H1 (cell line): ENCODE measurements around the gene GALNT17. TPM values are rescaled to one million over a fixed set of nuclear protein-coding genes. Genes with fewer than 3 reads are reported as not detected.

Experiments used
- CTCF ChIA-PET: fragments of 300-600 bp; sonication (Branson Sonifier 250); formaldehyde crosslinking; loops from one replicate; lab custom pipeline; 2021; ENCODE audit not compliant: partially characterized antibody; lab: Charles Lee
- POLR2A ChIA-PET: fragments of 300-600 bp; sonication (Branson Sonifier 250); formaldehyde crosslinking; loops from one replicate; lab custom pipeline; 2021; ENCODE audit warnings: inconsistent platforms; ENCODE audit not compliant: partially characterized antibody; lab: Charles Lee
- DNase-seq, 2 experiments: peaks; one replicate each; pipeline versions ENCODE4 v3.0.0 to v3.0.0-alpha.2; 2010 to 2022; ENCODE audit warnings: low spot score in 2 of 2, low read depth in 1 of 2, mixed read lengths in 1 of 2
- FAIRE-seq: peaks from 2 replicates; lab custom pipeline; 2011; peaks lifted over from hg19 to GRCh38; lab: Jason Lieb, UNC
- H2AFZ ChIP-seq: 2 replicates; pipeline ENCODE4 v1.8.1; 2012; ENCODE audit warnings: low read length, inconsistent platforms
- H2AK5ac ChIP-seq: 2 replicates; pipeline ENCODE4 v1.6.1; 2013; ENCODE audit warnings: low read depth, low read length
- H2BK120ac ChIP-seq: replicated peaks from 2 replicates; pipeline ENCODE3; 2013; ENCODE audit warnings: low read depth, low read length, inconsistent platforms
- H2BK12ac ChIP-seq: 2 replicates; pipeline ENCODE4 v1.6.1; 2013; ENCODE audit warnings: low read depth, low read length
- H2BK15ac ChIP-seq: 2 replicates; pipeline ENCODE4 v1.6.1; 2013; ENCODE audit warnings: low read length
- H2BK20ac ChIP-seq: 2 replicates; pipeline ENCODE4 v1.6.1; 2013; ENCODE audit warnings: low read length
- H2BK5ac ChIP-seq: 2 replicates; pipeline ENCODE4 v1.6.1; 2013; ENCODE audit warnings: low read depth, low read length
- H3K14ac ChIP-seq: 2 replicates; pipeline ENCODE4 v1.6.1; 2013; ENCODE audit warnings: inconsistent platforms; ENCODE audit not compliant: insufficient read length
- H3K18ac ChIP-seq: 2 replicates; pipeline ENCODE4 v1.6.1; 2013; ENCODE audit warnings: low read length; ENCODE audit errors: extremely low read depth
- H3K23ac ChIP-seq: 2 replicates; pipeline ENCODE4 v1.6.1; 2013; ENCODE audit warnings: inconsistent platforms; ENCODE audit not compliant: insufficient read length
- H3K23me2 ChIP-seq: 2 replicates; pipeline ENCODE4 v1.6.1; 2013; ENCODE audit warnings: low read depth, low read length
- H3K27ac ChIP-seq: 2 replicates; pipeline ENCODE4 v1.6.1; 2011; ENCODE audit warnings: low read depth, low read length, inconsistent platforms
- H3K27me3 ChIP-seq, 4 experiments: replicated peaks in 1 of 4; 1 replicate in 1 of 4; 2 replicates in 3 of 4; pipeline versions ENCODE4 v1.6.1 to v1.8.1; 2011 to 2013; ENCODE audit warnings: low read length in 3 of 4, mild to moderate bottlenecking in 3 of 4, inconsistent platforms in 2 of 4, mixed read lengths in 2 of 4, moderate library complexity in 1 of 4; ENCODE audit not compliant: control insufficient read depth in 3 of 4, insufficient read depth in 3 of 4; ENCODE audit errors: extremely low read depth in 1 of 4
- H3K36me3 ChIP-seq, 4 experiments: 2 replicates each; pipeline versions ENCODE4 v1.6.1 to v1.8.1; 2011 to 2013; ENCODE audit warnings: mild to moderate bottlenecking in 4 of 4, low read length in 3 of 4, moderate library complexity in 2 of 4, control low read depth in 1 of 4, inconsistent platforms in 1 of 4; ENCODE audit not compliant: insufficient read depth in 4 of 4, control insufficient read depth in 2 of 4
- H3K4ac ChIP-seq: replicated peaks from 2 replicates; pipeline ENCODE3; 2013; ENCODE audit warnings: low read length, low read depth, mixed read lengths, inconsistent platforms; ENCODE audit not compliant: insufficient read length
- H3K4me1 ChIP-seq, 4 experiments: replicated peaks in 1 of 4; 1 replicate in 1 of 4; 2 replicates in 3 of 4; pipeline versions ENCODE4 v1.6.1 to v1.8.1; 2011 to 2013; ENCODE audit warnings: low read length in 3 of 4, inconsistent platforms in 2 of 4, mixed read lengths in 1 of 4; ENCODE audit not compliant: insufficient read depth in 4 of 4, control insufficient read depth in 3 of 4
- H3K4me2 ChIP-seq, 2 experiments: 2 replicates each; pipeline versions ENCODE4 v1.6.1 to v1.8.1; 2011 to 2013; ENCODE audit warnings: low read depth in 2 of 2, low read length in 2 of 2, control low read depth in 1 of 2, inconsistent platforms in 1 of 2, mild to moderate bottlenecking in 1 of 2; ENCODE audit not compliant: insufficient read depth in 1 of 2
- H3K4me3 ChIP-seq, 4 experiments: fragments of 200-600, 300-600 bp in 1 of 4; sonication (generic), shearing (Covaris generic), sonication (Bioruptor Twin) in 1 of 4; 2 replicates each; pipeline versions ENCODE4 v1.5.1 to v1.8.1; 2011 to 2016; ENCODE audit warnings: low read length in 4 of 4, low read depth in 3 of 4, control low read depth in 2 of 4, inconsistent platforms in 2 of 4, mild to moderate bottlenecking in 2 of 4, mixed read lengths in 1 of 4, moderate library complexity in 1 of 4; ENCODE audit not compliant: insufficient read depth in 2 of 4; ENCODE audit errors: extremely low read depth in 1 of 4
- H3K56ac ChIP-seq: replicated peaks from 2 replicates; pipeline ENCODE3; 2013; ENCODE audit warnings: low read depth, mild to moderate bottlenecking, mixed read lengths, low read length, inconsistent platforms; ENCODE audit not compliant: insufficient read length
- H3K79me1 ChIP-seq: 2 replicates; pipeline ENCODE4 v1.6.1; 2013; ENCODE audit warnings: low read depth, low read length, control low read depth
- H3K79me2 ChIP-seq, 2 experiments: 2 replicates each; pipeline versions ENCODE4 v1.6.1 to v1.8.1; 2012 to 2013; ENCODE audit warnings: low read length in 2 of 2, mild to moderate bottlenecking in 2 of 2, inconsistent platforms in 1 of 2; ENCODE audit not compliant: insufficient read depth in 2 of 2, control insufficient read depth in 1 of 2
- H3K9ac ChIP-seq, 4 experiments: replicated peaks in 1 of 4; 1 replicate in 1 of 4; 2 replicates in 3 of 4; pipeline versions ENCODE4 v1.6.1 to v1.8.1; 2011 to 2013; ENCODE audit warnings: low read depth in 3 of 4, low read length in 3 of 4, control low read depth in 2 of 4, mild to moderate bottlenecking in 2 of 4, moderate library complexity in 2 of 4, inconsistent platforms in 1 of 4; ENCODE audit errors: extremely low read depth in 1 of 4
- H3K9me3 ChIP-seq, 2 experiments: 2 replicates each; pipeline versions ENCODE4 v1.6.1 to v1.8.1; 2012 to 2013; ENCODE audit warnings: mild to moderate bottlenecking in 2 of 2, moderate library complexity in 2 of 2, control low read depth in 1 of 2, inconsistent platforms in 1 of 2, low read depth in 1 of 2, low read length in 1 of 2, mixed read lengths in 1 of 2; ENCODE audit not compliant: insufficient read depth in 2 of 2
- H4K20me1 ChIP-seq, 2 experiments: replicated peaks in 1 of 2; 2 replicates each; pipeline versions ENCODE3 to v1.8.1; 2011 to 2013; ENCODE audit warnings: inconsistent platforms in 2 of 2, low read length in 2 of 2, mild to moderate bottlenecking in 1 of 2; ENCODE audit not compliant: insufficient read depth in 2 of 2, control insufficient read depth in 1 of 2
- H4K5ac ChIP-seq: 2 replicates; pipeline ENCODE4 v1.6.1; 2013; ENCODE audit warnings: low read length, low read depth, mixed read lengths, inconsistent platforms; ENCODE audit not compliant: insufficient read length
- H4K8ac ChIP-seq: 2 replicates; pipeline ENCODE4 v1.8.0; 2013; ENCODE audit warnings: mild to moderate bottlenecking, moderate library complexity, low read length, inconsistent platforms; ENCODE audit not compliant: insufficient read depth; ENCODE audit errors: extremely low read depth
- H4K91ac ChIP-seq: replicated peaks from 2 replicates; pipeline ENCODE3; 2013; ENCODE audit warnings: low read length, mixed read lengths, inconsistent platforms; ENCODE audit not compliant: insufficient read length
- ASH2L ChIP-seq: fragments of 200-600, 300-600 bp; sonication (generic); IDR thresholded peaks from one replicate; pipeline ENCODE4 v1.7.1; 2017; ENCODE audit warnings: low read length
- ATF3 ChIP-seq: IDR thresholded peaks from 2 replicates; pipeline ENCODE4 v1.6.1; 2011; ENCODE audit warnings: low read depth, mild to moderate bottlenecking, low read length; ENCODE audit not compliant: insufficient read depth
- CBX8 ChIP-seq: fragments of 300-800, 300-1000 bp; sonication (generic); IDR thresholded peaks from 2 replicates; pipeline ENCODE4 v1.7.1; 2016; ENCODE audit warnings: low read depth, low read length, borderline replicate concordance
- EP300 ChIP-seq, 2 experiments: IDR thresholded peaks; 1 replicate in 1 of 2; 2 replicates in 1 of 2; pipeline ENCODE4 v1.6.1; 2011 to 2012; ENCODE audit warnings: low read depth in 2 of 2, low read length in 2 of 2, mild to moderate bottlenecking in 2 of 2, borderline replicate concordance in 1 of 2, inconsistent platforms in 1 of 2, moderate library complexity in 1 of 2
- KDM4A ChIP-seq: IDR thresholded peaks from one replicate; pipeline ENCODE4 v1.7.1; 2012; ENCODE audit warnings: low read depth, mild to moderate bottlenecking, moderate library complexity, low read length, inconsistent platforms; ENCODE audit not compliant: severe bottlenecking
- KDM5A ChIP-seq: fragments of 200-600 bp; IDR thresholded peaks from 2 replicates; pipeline ENCODE4 v1.7.1; 2012; ENCODE audit warnings: mild to moderate bottlenecking, low read length, inconsistent platforms, mixed read lengths
- MAFK ChIP-seq: IDR thresholded peaks from 2 replicates; pipeline ENCODE4 v1.6.1; 2012; ENCODE audit warnings: low read depth, mild to moderate bottlenecking, improper control_type of control experiment, low read length
- RAD21 ChIP-seq, 2 experiments: IDR thresholded peaks in 1 of 2; conservative IDR thresholded peaks in 1 of 2; 2 replicates each; pipeline ENCODE4 v1.6.1; 2011; ENCODE audit warnings: low read depth in 2 of 2, low read length in 2 of 2, improper control_type of control experiment in 1 of 2, inconsistent platforms in 1 of 2, mild to moderate bottlenecking in 1 of 2, moderate library complexity in 1 of 2
- SP2 ChIP-seq: IDR thresholded peaks from 2 replicates; pipeline ENCODE4 v1.6.1; 2012; ENCODE audit warnings: mild to moderate bottlenecking, low read length, inconsistent platforms
- TCF12 ChIP-seq: IDR thresholded peaks from 2 replicates; pipeline ENCODE4 v1.6.1; 2011; ENCODE audit warnings: low read depth, mild to moderate bottlenecking, low read length
- TEAD4 ChIP-seq: IDR thresholded peaks from 2 replicates; pipeline ENCODE4 v1.6.1; 2012; ENCODE audit warnings: low read depth, low read length, inconsistent platforms, mixed read lengths
- ZNF274 ChIP-seq: IDR thresholded peaks from 2 replicates; pipeline ENCODE4 v1.7.0; 2012; ENCODE audit warnings: low read length, borderline replicate concordance; ENCODE audit errors: extremely low read depth
- WGBS, 2 experiments: shearing (Covaris generic) in 1 of 2; methylation state at CpG; one replicate each; pipeline versions ENCODE4 v1.1.6 to v1.1.7; 2013 to 2015; ENCODE audit warnings: low lambda C conversion rate in 2 of 2, mixed read lengths in 2 of 2, inconsistent platforms in 1 of 2, low coverage in 1 of 2, missing lambda C conversion rate in 1 of 2; ENCODE audit not compliant: insufficient replicate concordance in 2 of 2, insufficient coverage in 1 of 2, insufficient read length in 1 of 2; ENCODE audit errors: extremely low coverage in 1 of 2, missing lambda C conversion rate in 1 of 2; 5-methylcytosine and 5-hydroxymethylcytosine counted together
- polyA plus RNA-seq, 7 experiments: library from polyadenylated mRNA; depleted of rRNA in 3 of 7; stranded (reverse) in 5 of 7; unstranded in 2 of 7; fragments of >200 nt in 5 of 7; fragments of 200-250 nt in 2 of 7; gene quantifications; 1 replicate in 5 of 7; 2 replicates in 1 of 7; 4 replicates in 1 of 7; pipeline versions ENCODE4 v1.2.1 to v1.2.3, GENCODE V29; 2011 to 2013; ENCODE audit warnings: missing spikeins in 2 of 7, mixed read lengths in 2 of 7
- total RNA-seq: library from RNA; stranded (reverse); fragmentation: NEBNext Ultra II Directional; extraction: Animal tissue kit (Norgen Biotek cat#: 25700); gene quantifications from 2 replicates; pipeline ENCODE4 v1.2.1, GENCODE V29; 2021

Gene GALNT17
- total and polyA plus RNA-seq, 2 of the 8 experiments (the other 6 are each of a cell fraction or from before 2014, with no cell fraction given) = 37.7 to 47.0 TPM

GRCh38 chr7:71350680-71351079, 218.7 kb downstream of the GALNT17 start:
- TF ChIP-seq CBX8 (no peak), KDM4A (no peak), MAFK (no peak), ASH2L (no peak), ZNF274 (no peak), ATF3 (no peak), RAD21 (IDR thresholded peaks at IDR 0.05 in 1 of 2, conservative IDR thresholded peaks at IDR 0.05 in 1 of 2; ENCODE audit: low read depth in 2 of 2, low read length in 2 of 2) (no peak), KDM5A (no peak), TEAD4 (no peak), SP2 (no peak), TCF12 (no peak), EP300 (IDR thresholded peaks at IDR 0.05; ENCODE audit: borderline replicate concordance in 1 of 2, low read depth in 2 of 2, low read length in 2 of 2) (no peak)
- TF ChIP-seq, all 59 proteins: peak for 0
- no peak overlapping the region for H3K18ac ChIP-seq
- H3K4ac ChIP-seq = no peak overlapping the region
- no peak overlapping the region for H4K8ac ChIP-seq
- no peaks in the 10 kb centered on the region for H3K23me2 ChIP-seq
- H3K4me3 ChIP-seq = no peak overlapping the region
- whole genome bisulfite sequencing, 2 experiments = 82% methylated on average over 2 of the region's 2 CpGs; no CpG with 5 or more reads in 1 of the 2 experiments
- peaks cover 0 to 88% of the 10 kb centered on the region in 2 experiments; a peak in 3 of 4 replicates for H3K79me2 ChIP-seq
- H3K9me3 ChIP-seq = peaks cover 5 to 12% of the 10 kb centered on the region in 2 experiments; a peak in 3 of 4 replicates
- H3K4me1 ChIP-seq = peaks cover 6 to 13% (median 9%) of the 10 kb centered on the region in 4 experiments; a peak in 6 of 7 replicates
- no peak overlapping the region for H2AFZ ChIP-seq
- H2BK120ac ChIP-seq = no peak overlapping the region
- no peak for DNase-seq
- H4K20me1 ChIP-seq = no peaks in the 10 kb centered on the region
- H2BK12ac ChIP-seq = no peak overlapping the region
- H2BK15ac ChIP-seq = no peak overlapping the region
- H3K4me2 ChIP-seq = no peak overlapping the region
- H2AK5ac ChIP-seq = no peak overlapping the region
- H2BK20ac ChIP-seq = no peak overlapping the region
- no peak for FAIRE-seq
- no peak overlapping the region for H3K14ac ChIP-seq
- 0 out of 8 replicates have a peak, but pooled peaks cover 0 to 4% (median 0%) of the 10 kb centered on the region in 4 experiments for H3K36me3 ChIP-seq
- no peak overlapping the region for H2BK5ac ChIP-seq
- ChIA-PET POLR2A (no interaction called here), CTCF (no interaction called here)
- H3K79me1 ChIP-seq = peaks cover 6% of the 10 kb centered on the region; the same call in 1 of the 2 replicates
- H4K91ac ChIP-seq = no peak overlapping the region
- no peak overlapping the region for H3K9ac ChIP-seq
- H3K23ac ChIP-seq = no peak overlapping the region
- no peak overlapping the region for H3K56ac ChIP-seq
- no peak overlapping the region for H3K27ac ChIP-seq
- no peaks in the 10 kb centered on the region for H3K27me3 ChIP-seq
- no peak overlapping the region for H4K5ac ChIP-seq
